M059J (cell line): ENCODE measurements around the gene PTGER1. TPM values are rescaled to one million over a fixed set of nuclear protein-coding genes. Genes with fewer than 3 reads are reported as not detected.
A peak's percentile ranks its signal among the peaks of the same experiment; 100 is the strongest.

Source experiments
- DNase-seq: peaks from one replicate; pipeline ENCODE4 v3.0.0-alpha.2; 2012; ENCODE audit warnings: low read depth
- total RNA-seq: library from RNA; depleted of rRNA; stranded (reverse); fragments of >200 nt; shearing (Covaris generic); gene quantifications from 2 replicates; pipeline ENCODE4 v1.2.3, GENCODE V29; 2014

The PTGER1 gene
- total RNA-seq, 1 experiment from 2014 or later = 0.12 TPM

DNA sequence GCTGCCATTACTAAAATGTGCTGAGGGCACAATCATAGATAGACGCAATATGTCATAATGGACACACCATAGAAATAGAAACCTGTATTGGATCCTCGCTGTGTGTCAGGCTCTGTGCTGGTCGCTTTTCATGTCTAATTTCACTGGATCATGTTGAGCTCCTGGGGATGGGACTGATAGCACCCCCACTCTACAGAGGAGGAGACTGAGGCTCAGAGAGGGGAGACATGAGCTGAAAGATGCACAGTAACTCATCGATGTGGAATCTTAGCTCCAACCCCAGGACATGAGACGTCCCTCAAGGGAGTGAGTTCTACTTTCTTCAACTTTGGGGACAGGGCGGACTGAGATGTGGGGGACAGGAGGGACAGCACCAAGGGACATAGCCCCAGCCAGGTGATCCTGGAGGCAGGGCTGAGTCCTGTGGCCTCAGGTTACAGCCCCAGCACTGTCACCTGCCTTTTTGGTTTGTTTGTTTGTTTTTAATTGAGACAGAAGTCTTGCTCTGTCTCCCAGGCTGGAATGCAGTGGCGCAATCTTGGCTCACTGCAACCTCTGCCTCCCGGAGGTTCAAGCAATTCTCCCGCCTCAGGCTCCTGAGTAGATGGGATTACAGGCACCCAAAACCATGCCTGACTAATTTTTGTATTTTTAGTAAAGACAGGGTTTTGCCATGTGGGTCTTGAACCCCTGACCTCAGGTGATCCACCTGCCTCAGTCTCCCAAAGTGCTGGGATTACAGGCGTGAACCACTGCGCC is 27.4 kb upstream of the PTGER1 start:
- peak; percentile 68 for DNase-seq

DNA sequence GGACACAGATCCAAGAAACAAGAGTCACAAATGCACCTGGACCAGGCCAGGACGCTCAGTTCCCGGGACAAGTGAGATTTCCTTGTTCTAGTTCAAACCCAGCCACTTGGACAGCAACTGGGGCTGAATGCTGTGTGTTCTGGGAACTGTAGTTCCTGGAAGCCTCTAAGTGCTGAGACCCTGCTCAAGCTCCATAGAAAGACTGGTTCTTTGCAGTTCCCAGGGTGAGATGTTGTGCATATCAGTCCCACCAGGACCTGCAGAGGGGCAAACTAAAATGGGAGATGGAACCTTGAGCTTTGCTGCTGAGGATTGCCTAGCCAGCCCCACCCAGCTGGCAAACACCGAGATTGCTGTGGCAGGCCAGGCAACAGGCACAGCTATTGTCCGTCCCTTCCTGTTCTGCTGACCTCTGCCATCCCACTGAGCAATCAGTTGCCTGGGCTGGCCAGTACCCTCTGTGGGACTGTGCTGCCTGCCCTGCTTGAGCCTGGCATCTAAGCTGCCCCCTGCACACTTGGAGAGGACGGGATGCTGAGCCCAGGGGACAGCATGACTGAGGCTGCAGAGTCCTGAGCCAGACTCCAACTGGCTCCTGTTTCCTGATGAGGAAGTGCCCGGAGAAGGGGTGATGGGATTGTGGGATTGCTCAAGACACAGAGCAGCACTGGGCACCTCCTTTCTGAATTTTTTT is 22.2 kb upstream of the PTGER1 start:
- DNase-seq = no peak

DNA sequence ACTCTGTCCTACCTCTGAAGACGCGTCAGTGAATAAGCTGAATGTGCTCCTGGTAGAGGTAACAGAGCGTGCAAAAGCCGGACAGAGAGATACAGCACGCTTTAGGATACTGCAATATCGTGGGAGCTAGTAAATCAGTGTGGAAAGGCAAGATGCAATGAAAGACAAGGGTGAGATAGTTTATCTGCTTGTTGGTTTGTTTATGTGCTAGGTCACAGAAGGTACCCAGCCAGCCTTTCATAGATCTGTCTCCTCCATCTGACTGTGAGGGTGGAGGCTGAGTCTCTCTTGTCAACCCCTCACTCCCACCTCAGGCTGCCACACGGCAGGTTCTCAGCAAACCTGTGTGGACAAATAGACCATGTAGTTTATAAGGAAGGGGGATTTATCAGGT is 21.7 kb upstream of the PTGER1 start:
- no peak for DNase-seq

DNA sequence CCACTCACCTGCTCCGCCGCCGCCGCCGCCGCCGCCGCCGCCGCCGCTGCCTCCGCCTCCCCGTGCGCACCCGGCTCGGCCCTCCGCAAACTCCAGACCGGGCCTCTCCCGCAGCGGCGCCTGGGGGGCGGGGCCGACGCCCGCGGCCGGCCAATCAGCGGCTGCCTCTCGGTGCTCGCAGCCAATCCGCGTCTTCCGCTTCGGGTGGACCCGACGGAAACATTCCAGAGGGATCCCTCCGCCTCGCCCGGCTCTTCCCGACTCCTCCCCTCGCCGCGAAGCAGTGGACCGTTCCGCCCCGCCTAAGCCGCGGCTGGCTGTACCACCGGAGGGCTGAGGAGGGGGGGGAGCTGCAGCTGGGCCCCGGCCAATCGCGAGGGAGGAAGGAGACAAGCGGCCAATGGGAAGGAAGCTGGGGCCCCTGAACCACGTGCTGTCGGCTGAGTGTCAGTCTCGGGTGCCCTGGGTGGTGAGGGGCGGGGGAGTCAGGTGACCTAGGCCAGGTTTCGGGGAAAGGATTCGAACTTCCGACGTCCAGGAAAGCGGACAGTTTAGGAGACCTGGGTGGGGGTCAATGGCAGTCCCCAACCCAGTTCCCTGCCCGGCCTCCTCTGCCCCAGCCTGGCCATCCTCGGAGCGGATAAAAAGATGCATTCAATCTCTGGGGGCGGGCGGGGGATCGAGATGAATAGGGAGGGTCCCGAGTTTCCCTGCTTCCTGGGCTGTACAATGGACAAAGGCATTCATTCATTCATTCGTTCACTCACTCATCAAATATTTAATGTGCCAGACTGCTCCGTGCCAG is 21.1 kb upstream of the PTGER1 start, which contains the start of gene GIPC1:
Gene GIPC1 (minus strand): TSS at position 99 of the 805 bp plus-strand sequence. CDS start 13,151 bp downstream, outside the sequence.
- DNase-seq = peak; percentile 97

DNA sequence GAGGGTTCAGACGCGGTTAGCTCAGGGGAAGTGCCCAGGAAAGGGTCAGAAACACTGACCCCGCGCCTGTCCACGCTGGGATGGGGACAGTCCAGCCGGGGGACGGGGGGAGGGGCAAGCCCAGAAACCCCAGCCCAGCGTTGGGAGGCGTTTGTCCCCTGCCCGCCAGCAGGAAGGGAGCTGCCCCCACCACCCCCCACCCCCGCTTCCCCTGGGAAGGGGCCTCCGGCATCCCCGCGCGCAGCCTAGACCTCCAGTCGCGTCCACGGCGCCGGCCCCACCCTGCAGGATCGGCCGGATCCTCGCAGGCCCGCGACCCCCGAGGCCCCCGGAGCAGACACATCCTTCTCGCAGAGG is 20.5 kb upstream of the PTGER1 start:
- no peak for DNase-seq

DNA sequence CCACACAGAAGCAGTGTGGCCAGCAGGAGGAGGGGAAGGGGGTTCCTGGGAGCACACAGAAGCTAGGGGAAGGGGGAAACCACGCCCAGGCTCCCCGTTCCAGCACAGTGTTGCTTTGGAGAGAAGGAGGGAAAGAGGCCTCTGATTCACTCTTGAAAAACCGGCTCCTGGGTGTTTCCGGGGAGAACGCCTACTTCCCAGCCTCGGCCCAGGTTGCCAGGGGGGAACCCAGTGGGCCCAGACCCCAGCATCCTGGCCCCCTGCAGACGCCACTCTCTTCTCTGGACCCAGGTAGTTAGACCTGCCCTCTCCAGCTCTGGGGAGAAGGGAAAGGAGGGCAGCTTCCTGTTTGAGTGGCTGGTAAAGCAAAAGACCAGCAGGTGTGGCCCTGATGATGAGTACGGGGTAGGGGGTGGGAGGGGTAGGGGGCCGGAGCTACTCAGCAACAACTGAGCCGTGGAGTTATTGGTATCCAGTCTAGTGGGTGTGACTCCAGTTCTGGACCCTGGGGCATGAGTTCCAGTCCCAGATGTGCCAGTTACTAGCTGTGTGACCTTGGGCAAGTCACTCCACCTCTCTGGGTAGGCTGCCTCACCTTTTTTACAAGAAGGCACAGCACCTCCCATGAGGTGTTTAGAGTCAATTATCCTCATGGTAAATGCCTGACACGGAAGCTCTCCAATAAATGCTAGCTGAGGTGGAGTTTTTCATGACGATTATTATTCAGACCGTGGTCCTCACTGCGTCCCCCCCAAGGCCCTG is 19.9 kb upstream of the PTGER1 start:
- no peak for DNase-seq

DNA sequence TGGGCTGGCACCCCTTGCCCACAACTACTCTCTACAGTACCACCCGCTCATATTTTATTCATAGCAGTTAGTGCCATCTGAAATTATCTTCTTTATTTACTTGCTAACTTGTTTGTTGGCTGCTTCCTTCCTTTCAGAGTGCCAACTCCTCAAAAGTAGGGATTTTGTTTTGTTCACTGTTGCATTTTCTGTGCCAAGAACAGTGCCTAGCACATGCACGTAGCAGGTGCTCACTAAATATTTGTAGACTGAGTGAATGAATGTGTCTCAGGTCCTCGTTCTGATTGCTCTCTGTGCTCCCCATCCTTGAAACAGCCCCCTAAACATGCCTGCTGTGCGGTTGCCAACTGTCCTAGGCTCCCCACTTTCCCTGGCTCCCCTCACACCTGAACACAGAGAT is 19.3 kb upstream of the PTGER1 start:
- DNase-seq = no peak

DNA sequence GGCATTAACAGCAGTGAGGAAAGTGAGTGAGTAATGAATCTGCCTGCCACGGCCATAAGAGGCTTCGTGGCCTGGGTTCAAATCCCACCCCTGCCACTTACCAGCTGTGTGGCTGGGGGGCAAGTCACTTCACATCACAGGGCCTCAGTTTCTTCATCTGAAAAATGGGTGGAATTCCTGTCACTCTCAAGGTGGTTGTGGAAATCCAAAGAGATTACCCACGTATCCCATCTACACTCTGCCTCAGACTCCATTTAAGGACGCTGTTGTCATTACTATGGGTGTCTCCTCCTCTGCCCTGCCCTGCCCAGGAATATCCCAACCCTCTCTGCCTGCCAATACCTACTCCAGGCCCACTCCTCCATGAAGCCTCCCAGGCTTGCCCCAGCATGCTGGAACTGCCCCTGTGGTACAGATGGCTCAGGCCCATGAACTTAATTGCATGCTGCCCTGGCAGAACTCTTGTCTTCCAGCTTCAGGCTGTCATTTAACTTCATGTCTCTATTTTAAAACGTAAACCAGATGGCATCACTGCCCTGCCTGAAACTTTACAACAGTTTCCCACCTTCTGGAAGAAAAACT is 17.7 kb upstream of the PTGER1 start:
- DNase-seq = no peak

DNA sequence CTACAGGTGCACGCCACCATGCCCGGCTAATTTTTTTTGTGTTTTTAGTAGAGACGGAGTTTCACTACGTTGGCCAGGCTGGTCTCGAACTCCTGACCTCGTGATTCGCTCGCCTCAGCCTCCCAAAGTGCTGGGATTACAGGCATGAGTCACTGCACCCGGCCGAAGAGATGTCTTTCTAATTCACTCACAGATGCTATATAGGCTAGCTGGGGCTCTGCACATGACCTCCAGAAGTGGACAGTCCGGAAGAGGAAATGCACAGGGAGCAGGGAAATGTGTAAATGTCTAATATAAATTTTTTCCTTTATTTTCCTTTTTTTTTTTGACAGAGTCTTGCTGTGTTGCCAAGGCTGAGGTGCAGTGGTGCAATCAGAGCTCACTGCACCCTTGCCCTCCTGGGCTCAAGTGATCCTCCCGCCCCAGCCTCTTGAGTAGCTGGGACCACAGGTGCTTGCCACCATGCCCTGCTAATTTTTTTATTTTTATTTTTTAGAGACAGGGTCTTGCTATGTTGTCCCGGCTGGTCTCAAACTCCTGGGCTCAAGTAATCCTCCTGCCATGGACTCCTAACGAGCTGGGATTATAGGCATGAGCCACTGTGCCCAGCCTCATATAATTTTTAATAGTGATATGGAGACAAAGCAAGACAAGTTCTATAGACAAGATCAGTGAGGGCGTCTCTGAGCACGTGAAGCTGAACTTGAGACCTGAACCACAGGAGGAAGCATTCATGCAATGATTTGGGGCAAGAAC is 12.4 kb upstream of the PTGER1 start:
- no peak for DNase-seq

DNA sequence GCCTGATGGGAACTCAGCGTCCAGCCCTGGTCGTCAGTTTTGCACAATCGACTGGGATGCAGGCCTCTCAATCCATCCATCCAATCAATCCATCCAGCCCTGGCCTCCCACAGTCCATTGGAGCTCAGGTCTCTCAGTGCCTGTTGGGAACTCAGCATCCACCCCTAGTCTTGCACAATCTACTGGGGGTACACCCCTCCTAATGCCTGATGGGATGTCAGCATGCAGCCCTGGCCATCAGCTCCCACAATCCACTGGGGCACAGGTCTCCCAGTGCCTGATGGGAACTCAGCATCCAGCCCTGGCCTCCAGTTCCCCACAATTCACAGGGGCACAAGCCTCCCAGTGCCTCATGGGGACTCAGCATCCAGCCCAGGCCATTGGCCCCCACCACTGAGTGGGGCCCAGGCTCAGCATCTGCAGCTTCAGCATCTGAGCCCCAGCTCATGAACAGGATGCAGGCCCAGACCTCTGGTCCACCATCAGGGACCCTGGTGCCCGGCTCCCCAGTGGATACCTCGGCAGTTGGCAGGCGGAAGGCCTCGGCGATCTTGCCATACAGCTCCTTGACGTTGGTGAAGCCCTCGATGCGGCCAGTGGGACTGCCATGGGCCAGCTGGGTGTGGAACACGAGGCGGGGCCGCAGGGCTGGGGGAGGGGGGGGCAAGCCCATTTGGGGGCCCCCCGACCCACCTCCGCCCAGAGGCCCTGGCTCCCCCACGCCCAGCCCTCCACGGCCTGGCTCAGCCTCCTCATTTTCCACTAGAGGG is 7.2 kb upstream of the PTGER1 start:
- no peak for DNase-seq

DNA sequence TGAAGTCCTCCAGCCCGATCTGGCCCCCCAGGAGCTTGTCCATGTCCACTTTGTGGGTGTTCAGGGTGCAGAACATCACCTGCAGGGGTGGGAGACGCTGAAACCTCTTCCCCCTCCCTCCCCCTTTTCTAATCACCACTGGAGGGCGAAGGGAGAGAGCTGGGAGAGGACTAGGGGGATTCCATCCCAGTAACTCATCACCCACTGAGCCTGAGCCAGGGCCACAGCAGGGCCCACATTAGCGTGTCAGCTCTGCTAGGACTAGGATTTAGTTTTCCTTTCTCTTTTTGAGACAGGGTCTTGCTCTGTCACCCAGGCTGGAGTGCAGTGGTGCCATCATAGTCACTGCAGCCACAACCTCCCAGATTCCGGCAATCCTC is 5.5 kb upstream of the PTGER1 start:
- DNase-seq = peak; percentile 37

DNA sequence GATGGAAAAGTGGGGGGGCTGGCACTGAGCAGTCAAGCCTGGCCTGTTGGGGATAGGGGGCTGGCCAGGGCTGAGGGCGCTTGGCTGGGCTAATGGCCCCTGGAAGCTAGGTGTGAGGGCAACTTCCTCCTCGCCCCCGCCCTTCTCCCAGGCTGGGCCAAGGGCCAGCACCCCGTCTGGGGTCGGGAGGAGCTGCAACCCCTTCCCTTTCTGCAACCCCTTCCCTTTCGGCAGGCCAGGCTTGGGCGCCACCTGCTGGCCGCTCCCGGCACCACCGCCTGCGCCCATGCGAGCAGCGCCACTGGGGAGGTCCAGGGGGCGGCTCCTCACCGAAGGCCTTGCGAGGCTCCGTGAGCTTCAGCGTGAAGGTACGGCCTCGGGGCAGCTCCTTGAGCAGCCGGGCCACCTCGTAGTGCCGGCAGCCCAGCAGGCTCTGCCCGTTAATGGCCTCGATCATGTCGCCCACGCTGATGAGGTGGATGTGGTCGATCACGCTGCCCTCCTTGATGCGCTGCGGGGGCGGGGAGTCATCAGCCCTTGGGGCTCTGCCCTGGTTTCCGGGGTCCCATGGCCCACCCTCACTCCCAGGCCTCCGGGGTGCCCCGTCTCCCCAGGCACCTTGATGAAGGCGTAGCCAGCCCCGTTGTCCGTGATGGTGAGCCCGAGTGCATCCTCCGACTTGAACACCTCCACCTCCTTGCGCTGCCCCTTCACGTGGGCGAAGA is 5.0 kb upstream of the PTGER1 start:
- no peak for DNase-seq

DNA sequence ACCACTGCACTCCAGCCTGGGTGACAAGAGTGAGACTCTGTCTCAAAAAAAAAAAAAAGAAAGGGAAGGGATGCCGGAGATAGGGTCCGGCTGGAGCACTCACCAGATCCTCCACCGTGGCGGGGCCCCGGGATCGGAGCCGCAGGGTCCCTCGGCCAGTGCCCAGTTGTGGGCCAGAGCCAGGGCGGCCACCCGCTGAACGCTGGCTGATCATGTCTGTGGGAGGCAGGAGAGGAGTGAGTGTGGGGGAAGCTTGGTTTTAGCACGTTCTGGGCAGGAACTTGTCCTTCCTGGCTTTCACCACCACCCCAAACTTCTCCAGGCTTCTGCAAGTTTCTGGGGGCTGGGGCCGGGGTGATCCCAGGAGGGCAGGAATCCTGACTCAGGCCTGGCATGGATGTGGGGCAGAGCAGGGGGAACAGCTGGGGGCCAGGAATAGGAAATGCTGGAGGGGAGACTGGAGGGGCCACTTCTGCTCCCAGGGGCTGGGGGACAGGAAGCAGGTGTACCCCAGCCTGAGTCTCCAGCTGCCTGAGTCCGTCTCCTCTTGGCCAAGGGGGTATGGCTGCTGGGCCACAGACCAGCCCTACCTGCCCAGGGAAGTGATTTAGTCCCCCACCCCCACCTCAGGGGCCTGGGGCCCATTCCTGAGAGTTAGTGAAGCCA is 4.3 kb upstream of the PTGER1 start:
- no peak for DNase-seq

DNA sequence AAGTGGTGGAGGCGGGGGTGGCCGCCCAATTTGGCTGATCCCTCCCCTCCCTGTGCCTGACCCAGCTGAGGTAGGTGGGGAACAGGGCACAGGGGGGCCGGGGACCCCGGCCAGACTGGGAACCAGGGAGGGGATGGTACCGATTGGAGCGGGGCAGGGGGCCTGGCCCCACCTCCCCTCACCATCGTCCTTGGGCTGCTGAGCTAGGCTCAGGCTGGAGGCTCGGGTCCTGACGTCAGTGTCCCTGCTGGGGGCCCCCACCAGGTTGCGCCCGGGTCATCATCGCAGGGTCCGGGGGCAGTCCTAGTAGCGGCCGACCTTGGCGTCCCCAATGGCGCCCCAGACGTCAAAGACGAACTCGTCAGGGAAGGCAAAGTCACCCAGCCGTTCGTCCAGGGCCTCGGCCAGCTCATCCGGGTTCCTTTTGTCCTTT is 3.0 kb upstream of the PTGER1 start:
- DNase-seq = no peak

DNA sequence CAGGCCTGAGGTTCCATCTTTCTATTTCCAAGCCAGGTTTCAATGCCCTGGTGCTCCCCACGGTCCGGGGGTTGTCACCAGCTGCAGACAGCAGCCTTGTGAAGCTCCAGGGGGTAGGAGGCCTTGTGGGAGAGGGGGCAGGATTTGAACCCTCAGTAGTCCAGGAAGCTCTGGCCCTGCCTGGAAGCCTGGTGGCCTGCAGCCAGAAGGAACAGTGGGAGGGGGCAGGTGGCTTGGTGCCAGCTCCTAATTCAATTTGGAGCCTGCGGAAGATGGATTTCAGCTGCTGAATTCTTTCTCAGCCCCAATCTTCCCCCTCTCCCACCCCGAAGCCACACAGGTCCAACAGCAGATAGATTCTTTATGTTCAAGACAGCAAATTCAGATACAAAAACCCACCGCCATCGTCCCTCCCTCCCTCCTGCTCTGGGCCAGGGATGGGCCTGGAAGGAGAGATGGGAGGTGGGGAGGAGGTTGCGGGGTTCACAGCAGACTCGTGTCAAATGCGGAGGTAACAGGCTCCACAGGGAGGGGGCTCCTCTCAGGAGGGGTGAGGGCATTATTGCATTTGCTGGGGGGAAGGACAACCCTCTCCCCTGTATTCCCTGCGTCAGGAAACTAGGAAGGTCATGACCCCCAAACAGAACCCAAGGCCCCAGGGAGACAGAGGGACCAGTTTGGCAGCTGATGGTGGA is 2.4 kb upstream of the PTGER1 start:
- no peak for DNase-seq

DNA sequence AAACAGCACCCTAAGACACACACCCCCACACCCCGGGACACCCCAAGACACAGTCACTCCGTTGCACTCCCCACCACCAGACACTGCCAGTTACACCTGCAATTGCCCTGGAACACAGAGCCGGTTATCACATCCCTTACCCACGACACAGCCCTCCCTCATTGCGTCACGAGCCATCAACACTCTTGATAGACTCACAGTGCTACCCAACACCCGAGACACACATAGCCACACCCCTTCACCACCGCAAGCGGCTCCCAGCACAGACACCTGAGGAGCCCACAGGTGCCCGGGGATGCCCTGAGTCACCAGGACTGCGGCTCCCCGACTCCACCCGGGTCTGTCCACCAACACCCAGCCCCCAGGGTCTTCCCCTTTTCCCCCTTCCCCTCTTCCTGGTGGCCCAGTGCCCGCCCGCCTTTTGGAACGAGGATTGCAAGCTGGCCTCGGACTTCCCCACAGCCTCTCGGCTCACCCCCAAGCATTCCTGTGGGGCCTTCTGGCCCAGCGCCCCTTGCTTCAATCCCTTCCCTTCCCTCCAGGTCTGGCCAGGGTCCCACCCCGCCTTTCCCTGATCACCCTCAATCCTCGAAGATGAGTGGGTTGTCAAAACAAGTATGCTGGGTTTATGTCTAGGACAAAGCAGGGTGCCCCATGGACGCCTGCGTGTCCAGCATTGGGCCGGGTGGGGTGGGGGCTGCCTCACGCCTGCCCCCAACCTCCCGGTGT is 1.7 kb upstream of the PTGER1 start:
- peak; percentile 87 for DNase-seq

DNA sequence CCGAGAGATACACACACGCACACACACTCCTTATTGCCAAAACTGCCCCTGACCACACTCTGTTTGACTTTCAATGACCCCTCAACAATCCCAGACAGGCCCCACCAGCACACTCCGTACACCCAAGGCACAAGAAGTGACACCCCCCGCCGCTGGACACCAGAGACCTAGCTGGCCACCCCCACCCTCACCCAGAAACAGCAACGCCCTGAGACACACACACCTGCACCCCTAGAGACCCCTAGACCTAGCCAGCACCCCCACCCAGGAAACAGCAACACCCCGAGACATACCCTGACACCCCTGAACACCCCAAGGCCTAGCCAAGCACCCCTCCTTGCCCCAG is 1.1 kb upstream of the PTGER1 start:
- no peak for DNase-seq

DNA sequence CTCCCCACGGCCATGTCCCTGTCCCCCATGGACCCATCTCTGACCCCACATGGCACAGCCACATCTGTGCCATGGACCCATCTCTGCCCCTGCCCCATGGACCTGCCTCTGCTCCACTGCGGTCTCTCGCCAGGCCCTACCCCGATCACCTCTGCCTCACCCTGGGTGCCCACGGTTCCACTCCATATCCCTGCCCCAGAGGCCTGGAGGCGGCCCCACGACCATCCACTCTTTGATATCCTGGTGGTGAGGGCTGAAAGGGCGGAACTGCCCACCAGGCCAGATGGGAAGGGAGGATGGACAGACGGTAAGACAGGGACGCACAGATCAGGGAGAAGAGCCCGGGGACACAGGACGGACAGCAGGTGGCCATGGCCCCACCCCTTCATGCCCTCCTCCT is 327 bp downstream of the PTGER1 start:
- no peak for DNase-seq
